ENCODE data around the gene KMO.

Gene KMO

DNA sequence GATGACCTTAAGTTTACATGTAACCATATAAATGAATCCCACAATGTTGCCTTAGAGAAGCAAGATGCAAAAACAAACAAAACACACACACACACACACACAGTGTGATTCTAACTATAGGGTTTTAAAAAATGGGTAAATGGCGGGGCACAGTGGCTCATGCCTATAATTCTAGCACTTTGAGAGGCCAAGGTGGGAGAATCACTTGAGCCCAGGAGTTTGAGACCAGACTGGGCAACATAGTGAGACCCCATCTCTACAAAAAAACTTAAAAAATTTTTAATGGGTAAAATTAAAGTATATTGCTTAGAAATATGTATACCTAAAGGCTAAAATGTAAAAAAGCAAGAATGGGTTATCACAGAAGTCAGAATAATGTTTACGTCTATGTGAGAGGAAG, 15.8 kb downstream of the KMO start:
- TF ChIP-seq HDGF (IDR thresholded peaks at IDR 0.05; ENCODE audit: borderline replicate concordance) (no peak), ARNT (IDR thresholded peaks at IDR 0.05) (no peak), FOXK2 (IDR thresholded peaks at IDR 0.05) (no peak), NFRKB (IDR thresholded peaks at IDR 0.05) (no peak), BHLHE40 (IDR thresholded peaks at IDR 0.05; ENCODE audit: borderline replicate concordance) (no peak), SP1 (IDR thresholded peaks at IDR 0.05) (no peak), SUZ12 (IDR thresholded peaks at IDR 0.05) (no peak), L3MBTL2 (conservative IDR thresholded peaks at IDR 0.05) (no peak), ZNF384 (IDR thresholded peaks at IDR 0.05) (no peak), CTBP1 (IDR thresholded peaks at IDR 0.05; ENCODE audit: borderline replicate concordance) (no peak), TARDBP (IDR thresholded peaks at IDR 0.05) (no peak), FOXM1 (IDR thresholded peaks at IDR 0.05; ENCODE audit: borderline replicate concordance) (no peak), PKNOX1 (IDR thresholded peaks at IDR 0.05) (no peak)
- POLR2A ChIA-PET = no interaction called here
- CTCF ChIA-PET = no interaction called here
- DNase-seq (ENCODE audit: extremely low spot score) = no peak

DNA sequence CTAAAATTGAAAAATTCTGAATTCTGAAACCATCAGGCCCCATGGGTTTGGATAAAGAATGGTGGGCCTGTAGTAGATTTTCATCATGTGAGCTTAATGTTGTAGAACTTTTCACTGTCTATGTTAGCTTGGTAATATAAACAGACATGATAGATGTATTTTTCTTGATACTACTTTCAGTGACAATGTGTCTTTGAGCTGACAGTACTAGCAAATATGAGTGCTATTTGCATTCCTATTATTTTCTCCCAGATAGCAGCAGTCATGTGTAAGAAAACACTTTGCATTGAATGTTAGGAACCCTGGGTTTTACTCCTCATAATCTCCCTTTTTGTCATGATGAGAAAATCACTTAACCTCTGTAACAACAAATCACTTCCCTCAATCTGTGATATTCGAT, 18.1 kb downstream of the KMO start:
- no peak for DNase-seq (ENCODE audit: extremely low spot score)
- CTCF ChIA-PET = no interaction called here
- TF ChIP-seq FOXK2 (IDR thresholded peaks at IDR 0.05) (no peak), LEF1 (IDR thresholded peaks at IDR 0.05; ENCODE audit: borderline replicate concordance) (no peak), HDGF (IDR thresholded peaks at IDR 0.05; ENCODE audit: borderline replicate concordance) (no peak), FOXM1 (IDR thresholded peaks at IDR 0.05; ENCODE audit: borderline replicate concordance) (no peak), ELF4 (IDR thresholded peaks at IDR 0.05) (no peak), BHLHE40 (IDR thresholded peaks at IDR 0.05; ENCODE audit: borderline replicate concordance) (no peak), PKNOX1 (IDR thresholded peaks at IDR 0.05) (no peak), ZNF384 (IDR thresholded peaks at IDR 0.05) (no peak), NFRKB (IDR thresholded peaks at IDR 0.05) (no peak), SP1 (IDR thresholded peaks at IDR 0.05) (no peak), CTBP1 (IDR thresholded peaks at IDR 0.05; ENCODE audit: borderline replicate concordance) (no peak), ARNT (IDR thresholded peaks at IDR 0.05) (no peak), SUZ12 (IDR thresholded peaks at IDR 0.05) (no peak), FOXA1 (IDR thresholded peaks at IDR 0.05) (no peak)
- POLR2A ChIA-PET = no interaction called here

GRCh38 chr1:241551759-241552638, 19.8 kb downstream of the KMO start:
- TF ChIP-seq FOXM1 (IDR thresholded peaks at IDR 0.05; ENCODE audit: borderline replicate concordance) = no peak
- DNase-seq (ENCODE audit: extremely low spot score) = no peak
- CTCF ChIA-PET = no interaction called here
- POLR2A ChIA-PET = no interaction called here

DNA sequence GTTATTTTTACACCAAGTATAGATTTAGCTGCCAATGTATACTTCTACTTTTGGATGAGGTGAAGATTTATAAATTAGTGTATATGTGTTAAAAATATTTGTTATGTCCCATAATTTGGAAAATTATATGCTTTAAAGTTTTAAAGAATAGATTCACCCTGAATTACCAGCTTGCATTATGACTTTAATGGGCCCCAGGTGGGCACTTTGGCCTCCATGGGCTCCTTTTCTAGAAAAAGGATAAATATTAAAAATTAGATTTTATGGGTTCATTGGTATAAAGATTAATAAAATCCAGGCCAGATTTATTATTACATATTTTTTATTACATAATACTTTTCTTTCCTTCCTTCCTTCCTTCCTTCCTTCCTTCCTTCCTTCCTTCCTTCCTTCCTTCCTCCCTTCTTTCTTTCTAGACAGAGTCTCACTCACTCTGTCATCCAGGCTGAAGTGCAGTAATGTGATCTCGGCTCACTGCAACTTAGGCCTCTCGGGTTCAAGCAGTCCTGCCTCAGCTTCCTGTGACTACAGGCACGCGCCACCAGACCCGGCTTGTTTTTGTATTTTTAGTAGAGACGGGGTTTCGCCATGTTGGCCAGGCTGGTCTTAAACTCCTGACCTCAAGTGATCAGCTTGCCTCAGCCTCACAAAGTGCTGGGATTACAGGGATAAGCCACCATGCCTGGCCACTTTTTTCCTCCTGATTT, 21.9 kb downstream of the KMO start:
- TF ChIP-seq CTBP1 (IDR thresholded peaks at IDR 0.05; ENCODE audit: borderline replicate concordance) (no peak), ELF4 (IDR thresholded peaks at IDR 0.05) (no peak), NFRKB (IDR thresholded peaks at IDR 0.05) (no peak), BHLHE40 (IDR thresholded peaks at IDR 0.05; ENCODE audit: borderline replicate concordance) (no peak), FOXA1 (IDR thresholded peaks at IDR 0.05) (no peak), L3MBTL2 (conservative IDR thresholded peaks at IDR 0.05) (no peak), FOXK2 (IDR thresholded peaks at IDR 0.05) (no peak), TARDBP (IDR thresholded peaks at IDR 0.05) (no peak), HDGF (IDR thresholded peaks at IDR 0.05; ENCODE audit: borderline replicate concordance) (no peak), SUZ12 (IDR thresholded peaks at IDR 0.05) (no peak)
- DNase-seq (ENCODE audit: extremely low spot score) = no peak
- ChIA-PET POLR2A (no interaction called here), CTCF (no interaction called here)

GRCh38 chr1:241555526-241555925, 23.3 kb downstream of the KMO start:
- DNase-seq (ENCODE audit: extremely low spot score) = no peak
- TF ChIP-seq CTBP1 (IDR thresholded peaks at IDR 0.05; ENCODE audit: borderline replicate concordance) (no peak), FOXA1 (IDR thresholded peaks at IDR 0.05) (no peak), L3MBTL2 (conservative IDR thresholded peaks at IDR 0.05) (no peak), NFRKB (IDR thresholded peaks at IDR 0.05) (no peak), HDGF (IDR thresholded peaks at IDR 0.05; ENCODE audit: borderline replicate concordance) (no peak), LEF1 (IDR thresholded peaks at IDR 0.05; ENCODE audit: borderline replicate concordance) (no peak), FOXK2 (IDR thresholded peaks at IDR 0.05) (no peak), BHLHE40 (IDR thresholded peaks at IDR 0.05; ENCODE audit: borderline replicate concordance) (no peak), SP1 (IDR thresholded peaks at IDR 0.05) (no peak), TARDBP (IDR thresholded peaks at IDR 0.05) (no peak), SUZ12 (IDR thresholded peaks at IDR 0.05) (no peak), ELF4 (IDR thresholded peaks at IDR 0.05) (no peak), FOXM1 (IDR thresholded peaks at IDR 0.05; ENCODE audit: borderline replicate concordance) (no peak), ARNT (IDR thresholded peaks at IDR 0.05) (no peak), ZNF384 (IDR thresholded peaks at IDR 0.05) (no peak), PKNOX1 (IDR thresholded peaks at IDR 0.05) (no peak)
- CTCF ChIA-PET = no interaction called here
- POLR2A ChIA-PET = no interaction called here

GRCh38 chr1:241557031-241557430, 24.9 kb downstream of the KMO start:
- no peak for DNase-seq (ENCODE audit: extremely low spot score)
- TF ChIP-seq SUZ12 (IDR thresholded peaks at IDR 0.05) (no peak), FOXM1 (IDR thresholded peaks at IDR 0.05; ENCODE audit: borderline replicate concordance) (no peak), FOXA1 (IDR thresholded peaks at IDR 0.05) (no peak), CTBP1 (IDR thresholded peaks at IDR 0.05; ENCODE audit: borderline replicate concordance) (no peak), PKNOX1 (IDR thresholded peaks at IDR 0.05) (no peak), BHLHE40 (IDR thresholded peaks at IDR 0.05; ENCODE audit: borderline replicate concordance) (no peak), ZNF384 (IDR thresholded peaks at IDR 0.05) (no peak), TARDBP (IDR thresholded peaks at IDR 0.05) (no peak), SP1 (IDR thresholded peaks at IDR 0.05) (no peak), L3MBTL2 (conservative IDR thresholded peaks at IDR 0.05) (no peak), FOXK2 (IDR thresholded peaks at IDR 0.05) (no peak), LEF1 (IDR thresholded peaks at IDR 0.05; ENCODE audit: borderline replicate concordance) (no peak), NFRKB (IDR thresholded peaks at IDR 0.05) (no peak), ELF4 (IDR thresholded peaks at IDR 0.05) (no peak), ARNT (IDR thresholded peaks at IDR 0.05) (no peak)
- ChIA-PET POLR2A (no interaction called here), CTCF (no interaction called here)
